NCI-H1092 (cell line): Measurements from ENCODE around the gene MYO10.

Experiments used
- DNase-seq: peaks from one replicate; lab custom pipeline; 2025; lab: John Stamatoyannopoulos, UW

Gene MYO10

DNA sequence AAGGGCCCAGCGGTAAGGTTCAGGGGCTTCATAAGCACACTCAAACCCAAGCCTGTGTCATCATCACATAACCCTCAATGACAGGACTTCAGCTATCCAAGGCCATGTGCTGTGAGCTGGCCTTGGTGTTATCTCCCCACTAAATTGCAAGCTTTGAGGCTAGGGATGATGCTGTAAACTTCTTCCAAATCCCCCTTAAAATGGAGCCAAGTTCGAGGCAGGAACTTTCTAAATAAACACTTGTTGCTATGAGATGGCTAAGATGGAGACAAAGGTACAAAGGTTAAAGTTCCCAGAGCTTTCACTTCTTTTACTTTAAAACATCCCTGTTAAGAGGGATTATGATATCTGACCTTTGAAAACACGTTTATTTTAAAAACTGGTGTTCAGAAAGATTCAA lies 123.6 kb downstream of the MYO10 start:
- DNase-seq: no peak

DNA sequence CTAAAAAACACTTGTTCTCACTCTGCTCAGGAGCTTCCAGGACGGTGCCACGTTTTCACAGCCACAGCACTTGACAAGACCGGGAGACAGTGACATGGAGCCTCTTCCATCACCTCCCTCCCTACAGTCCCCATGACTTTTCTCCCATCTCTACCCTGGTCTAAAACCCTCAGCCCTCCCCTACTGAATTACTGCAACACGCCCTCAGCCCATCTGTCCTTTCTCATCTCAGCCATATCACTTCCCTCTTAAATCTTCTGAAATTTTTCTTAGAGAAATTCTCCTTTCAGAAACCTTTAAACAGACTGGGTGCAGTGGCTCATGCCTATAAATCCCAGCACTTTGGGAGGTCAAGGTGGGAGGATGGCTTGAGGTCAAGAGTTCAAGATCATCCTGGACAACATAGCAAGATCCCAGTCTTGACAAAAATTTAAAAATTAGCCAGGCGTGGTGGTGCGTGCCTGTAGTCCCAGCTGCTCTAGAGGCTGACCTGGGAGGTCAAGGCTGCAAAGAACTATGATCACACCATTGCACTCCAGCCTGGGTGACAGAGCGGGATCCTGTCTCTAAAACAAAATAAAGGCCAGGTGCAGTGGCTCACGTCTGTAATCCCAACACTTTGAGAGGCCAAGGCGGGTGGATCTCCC lies 125.8 kb downstream of the MYO10 start:
- no peak for DNase-seq

DNA sequence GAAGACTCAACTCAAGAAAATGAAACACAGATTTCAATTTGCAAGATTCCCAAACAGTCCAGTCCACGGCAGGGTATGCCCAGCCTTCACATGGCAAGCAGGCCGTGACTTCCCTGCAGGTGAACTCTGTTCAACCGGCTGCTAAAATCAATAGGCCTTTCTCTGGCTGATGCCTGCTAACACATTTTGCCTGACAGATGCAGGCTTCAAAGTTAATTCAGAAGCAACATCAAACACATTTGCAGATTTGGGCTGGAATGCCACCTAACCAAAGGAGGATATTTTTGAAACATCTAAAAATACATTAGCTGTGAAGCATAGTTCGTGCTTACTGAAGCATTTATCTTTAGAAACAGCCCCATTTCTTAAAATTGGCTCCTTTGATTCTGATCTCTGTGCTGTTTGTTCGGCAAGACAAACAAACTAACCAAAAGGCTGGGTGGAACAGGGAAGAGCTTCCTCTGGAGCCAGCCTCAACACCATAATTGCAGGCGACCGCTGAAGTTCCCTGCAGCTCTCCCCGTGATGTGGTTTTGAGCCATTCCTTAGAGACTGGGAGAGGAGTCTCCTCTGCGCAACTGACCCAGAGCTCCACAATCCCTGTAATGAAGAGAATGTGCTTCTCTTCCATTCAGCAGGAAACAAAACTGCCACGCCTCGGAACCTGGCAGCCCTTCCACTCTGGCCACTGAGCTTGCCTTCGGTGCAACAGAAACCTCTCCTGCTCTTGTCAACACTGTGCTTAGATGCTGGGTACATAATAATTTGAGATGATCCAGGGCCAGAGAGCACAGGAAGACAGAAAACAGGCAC lies 126.5 kb downstream of the MYO10 start:
- DNase-seq: no peak

DNA sequence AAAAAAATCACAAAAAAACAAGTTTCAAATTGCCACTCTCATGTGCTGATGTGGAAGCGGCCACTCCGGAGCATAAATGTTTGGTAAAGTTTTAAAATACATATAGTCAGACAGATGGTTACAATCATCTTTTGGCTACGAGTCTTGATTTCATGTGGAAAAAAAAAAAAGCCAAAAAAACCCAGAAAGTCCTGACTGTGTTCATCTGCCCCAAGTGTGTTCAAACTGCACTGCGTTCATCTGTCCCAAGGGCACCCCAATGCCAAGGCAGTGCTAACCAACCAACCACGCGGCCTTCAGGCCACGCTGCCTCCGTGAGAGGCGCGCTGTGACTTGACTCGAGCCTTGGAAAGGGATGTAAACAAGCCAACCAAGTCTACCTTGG lies 127.1 kb downstream of the MYO10 start:
- no peak for DNase-seq

DNA sequence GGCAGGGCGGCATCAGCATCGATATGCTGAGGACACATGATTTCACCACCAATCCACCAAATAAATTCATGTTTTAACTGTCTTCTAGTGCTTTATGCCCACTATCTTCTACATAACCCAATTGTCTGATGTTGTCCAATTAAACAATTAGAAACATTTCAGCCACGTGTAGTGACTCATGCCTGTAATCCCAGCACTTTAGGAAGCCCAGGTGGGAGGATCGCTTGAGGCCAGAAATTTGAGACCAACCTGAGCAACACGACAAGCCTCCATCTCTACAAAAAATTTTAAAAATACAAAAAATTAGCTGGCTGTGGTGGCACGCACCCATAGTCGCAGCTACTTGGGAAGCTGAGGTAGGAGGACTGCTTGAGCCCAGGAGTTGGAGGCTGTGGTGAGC lies 128.1 kb downstream of the MYO10 start:
- DNase-seq: no peak

GRCh38 chr5:16807547-16807864 lies 128.6 kb downstream of the MYO10 start:
- no peak for DNase-seq

- DNase-seq: no peak
These were observed 129.2 kb downstream of the MYO10 start for GRCh38 chr5:16806711-16807546.

- no peak for DNase-seq
These were observed 130.6 kb downstream of the MYO10 start for GRCh38 chr5:16805486-16805885.

GRCh38 chr5:16803831-16804230 lies 132.3 kb downstream of the MYO10 start:
- no peak for DNase-seq

DNA sequence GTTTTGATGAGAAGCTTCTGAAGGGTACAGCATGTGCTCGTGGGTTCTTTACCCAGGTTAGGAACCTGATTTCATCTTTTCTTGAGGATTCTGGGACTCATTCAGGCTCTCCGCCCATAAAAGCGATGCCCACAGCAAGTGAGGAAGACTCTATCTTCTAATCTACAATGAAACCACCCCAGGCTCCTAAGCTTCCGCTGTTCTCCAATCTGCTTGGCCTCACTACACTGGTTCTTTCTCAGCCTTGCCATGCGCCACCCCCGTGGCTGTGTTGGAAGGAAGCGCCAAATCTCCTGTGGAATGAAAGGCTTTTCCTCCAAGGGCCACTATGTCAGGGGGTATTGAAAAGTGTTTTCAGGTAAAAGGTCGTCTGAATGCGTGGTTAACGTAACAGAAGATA lies 135.6 kb downstream of the MYO10 start:
- DNase-seq: no peak

DNA sequence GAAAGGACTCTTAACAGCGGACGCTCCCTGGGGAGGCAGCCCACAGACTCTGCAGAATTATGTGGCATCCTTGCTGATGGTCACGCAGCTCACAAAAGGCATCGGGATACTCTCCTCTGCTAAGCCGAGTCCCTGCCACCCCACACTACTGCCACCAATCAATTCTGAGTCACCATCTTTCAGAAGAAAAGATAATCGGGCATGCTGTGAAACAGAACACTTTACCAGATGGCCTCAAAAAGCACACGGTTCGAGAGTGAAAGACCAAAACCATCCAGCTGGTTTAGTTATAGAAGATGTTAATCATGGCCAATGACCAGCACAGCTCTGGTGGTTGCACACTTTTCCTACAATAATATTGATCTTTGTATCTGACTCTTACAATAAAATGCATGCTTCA lies 136.3 kb downstream of the MYO10 start:
- DNase-seq: no peak

GRCh38 chr5:16797951-16798350 lies 138.1 kb downstream of the MYO10 start:
- DNase-seq: no peak

GRCh38 chr5:16794269-16794913 lies 141.7 kb downstream of the MYO10 start:
- no peak for DNase-seq

GRCh38 chr5:16792598-16793275 lies 143.4 kb downstream of the MYO10 start:
- no peak for DNase-seq

- DNase-seq: no peak
These were observed 144.0 kb downstream of the MYO10 start for GRCh38 chr5:16791904-16792597.

GRCh38 chr5:16791036-16791705 lies 144.9 kb downstream of the MYO10 start:
- DNase-seq: peak; percentile 11

DNA sequence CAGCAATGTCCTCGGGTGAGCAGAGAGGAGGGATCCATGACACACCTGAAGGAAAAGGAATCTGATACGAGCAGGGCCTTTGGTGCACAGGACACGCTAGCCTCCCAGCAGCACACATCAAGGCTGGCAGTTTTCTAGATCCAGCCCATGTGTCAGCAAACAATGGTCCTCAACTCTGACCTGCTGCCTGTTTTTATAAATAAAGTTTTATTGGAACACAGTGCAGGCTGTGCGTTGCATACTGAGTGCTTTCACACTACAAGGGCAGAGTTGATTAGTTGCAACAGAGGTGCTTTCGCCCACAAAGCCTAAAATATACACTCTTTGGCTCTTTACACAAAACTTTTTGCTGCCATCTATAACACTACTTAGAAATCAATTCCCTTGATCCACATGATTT lies 147.1 kb downstream of the MYO10 start:
- DNase-seq: no peak

- no peak for DNase-seq
These were observed 148.8 kb downstream of the MYO10 start for GRCh38 chr5:16787278-16787677.

DNA sequence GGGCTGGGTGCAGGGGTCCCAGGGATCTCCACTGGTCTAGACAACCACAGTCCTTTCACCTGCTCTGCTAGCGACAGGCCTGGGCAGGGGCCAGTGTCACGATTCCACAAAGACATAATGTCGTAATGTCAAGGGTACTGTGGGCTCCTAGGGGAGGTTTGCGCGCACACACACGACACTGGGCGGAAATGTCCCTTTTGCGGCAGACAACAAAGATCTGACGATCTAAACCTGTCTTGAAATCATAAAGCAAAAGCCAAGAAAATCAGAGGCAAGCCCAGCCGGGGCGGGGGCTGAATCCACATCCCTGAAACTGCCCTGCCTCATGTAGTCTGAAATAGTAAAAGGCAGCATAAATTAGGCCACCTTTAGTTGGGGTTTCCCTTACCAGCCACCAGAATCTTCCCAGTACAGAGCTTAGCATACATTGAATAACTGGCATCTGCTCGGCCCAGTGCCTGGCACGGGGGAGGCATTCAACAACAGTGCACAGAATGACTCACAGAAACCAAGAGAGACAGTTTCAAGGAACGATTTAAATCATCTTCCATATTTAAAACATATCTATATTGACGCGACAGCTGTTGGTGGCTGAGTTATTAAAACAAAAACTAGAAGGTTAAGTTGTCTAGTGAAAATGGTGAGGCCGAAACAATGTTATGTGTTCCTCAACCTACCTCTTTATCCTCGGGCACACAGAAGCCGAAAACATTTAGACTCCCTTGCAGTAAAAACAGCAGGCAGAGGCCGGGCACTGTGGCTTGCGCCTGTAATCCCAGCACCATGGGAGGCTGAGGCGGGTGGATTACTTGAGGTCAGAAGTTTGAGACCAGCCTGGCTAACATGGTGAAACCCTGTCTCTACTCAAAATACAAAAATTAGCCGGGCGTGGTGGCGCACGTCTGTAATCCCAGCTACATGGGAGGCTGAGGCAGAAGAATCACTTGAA lies 151.0 kb downstream of the MYO10 start:
- no peak for DNase-seq

GRCh38 chr5:16784088-16784487 lies 152.0 kb downstream of the MYO10 start:
- no peak for DNase-seq
